HCT116 (cell line): ENCODE data around the gene LRRC10. TPM values are rescaled to one million over a fixed set of nuclear protein-coding genes. Genes with fewer than 3 reads are reported as not detected.

ENCODE experiments used
- ATAC-seq: fragments of 200-7000 bp; cut with Tn5 transposase; 2 replicates; pipeline ENCODE4 v1.9.1; 2020; ENCODE audit warnings: mild to moderate bottlenecking, moderate library complexity
- BruUV-seq: library from RNA; stranded (reverse); fragments of 400-500 nt; replicated peaks from 2 replicates; lab custom pipeline; 2021; lab: Mats Ljungman, UMichigan
- CTCF ChIA-PET: fragments of 300-600 bp; sonication (Branson Sonifier 250); formaldehyde crosslinking; loops from one replicate; lab custom pipeline; 2021; ENCODE audit warnings: antibody characterized with exemption; lab: Charles Lee
- POLR2A ChIA-PET: fragments of 300-600, 350-600 bp; sonication (Branson Sonifier 250); formaldehyde crosslinking; loops from one replicate; lab custom pipeline; 2021; ENCODE audit warnings: antibody characterized with exemption; lab: Charles Lee
- RAD21 ChIA-PET, 2 experiments: fragments of 300-600 bp; sonication (Branson Sonifier 250); formaldehyde crosslinking; loops; one replicate each; lab custom pipeline; 2023; ENCODE audit warnings: low total read pairs in 2 of 2; ENCODE audit not compliant: uncharacterized antibody in 2 of 2, unreplicated experiment in 2 of 2, low non-redundant PET in 1 of 2; lab: Charles Lee
- DNase-seq: peaks from one replicate; pipeline ENCODE4 v3.0.0-alpha.2; 2010; ENCODE audit warnings: low read depth, low spot score
- H2AFZ ChIP-seq: fragments of 200-600 bp; shearing (Covaris generic), sonication (generic); 2 replicates; pipeline ENCODE4 v1.6.1; 2017; ENCODE audit warnings: low read depth, mixed run types, mixed read lengths, antibody characterized with exemption, low read length; ENCODE audit not compliant: poor library complexity, severe bottlenecking
- H3K27ac ChIP-seq: 2 replicates; pipeline ENCODE4 v1.5.1; 2012; ENCODE audit warnings: low read depth, low read length
- H3K27me3 ChIP-seq: fragments of 200-600 bp; sonication (generic); 2 replicates; pipeline ENCODE4 v1.6.1; 2016; ENCODE audit warnings: mixed run types, low read length, mixed read lengths; ENCODE audit not compliant: insufficient read depth
- H3K36me3 ChIP-seq, 2 experiments: fragments of 200-500 bp in 1 of 2; fragments of 200-600 bp in 1 of 2; sonication (Bioruptor generic) in 1 of 2; sonication (generic) in 1 of 2; 2 replicates each; pipeline versions ENCODE4 v1.5.1 to v1.6.1; 2014 to 2016; ENCODE audit warnings: low read length in 2 of 2, inconsistent platforms in 1 of 2, mixed read lengths in 1 of 2, mixed run types in 1 of 2; ENCODE audit not compliant: insufficient read depth in 2 of 2, control insufficient read depth in 1 of 2
- H3K4me1 ChIP-seq, 2 experiments: fragments of 200-600 bp in 1 of 2; sonication (generic) in 1 of 2; 2 replicates each; pipeline versions ENCODE4 v1.5.1 to v1.6.1; 2012 to 2017; ENCODE audit warnings: low read length in 2 of 2, inconsistent platforms in 1 of 2, mild to moderate bottlenecking in 1 of 2, mixed read lengths in 1 of 2, mixed run types in 1 of 2, moderate library complexity in 1 of 2; ENCODE audit not compliant: insufficient read depth in 2 of 2, control insufficient read depth in 1 of 2
- H3K4me2 ChIP-seq: fragments of 200-600 bp; sonication (generic); 2 replicates; pipeline ENCODE4 v1.6.1; 2017; ENCODE audit warnings: mixed run types, low read length, mixed read lengths
- H3K4me3 ChIP-seq, 2 experiments: fragments of 200-600 bp in 1 of 2; sonication (generic) in 1 of 2; replicated peaks in 1 of 2; 2 replicates each; pipeline ENCODE4 v1.5.1; 2011 to 2016; ENCODE audit warnings: low read length in 2 of 2, control low read depth in 1 of 2, low read depth in 1 of 2, mild to moderate bottlenecking in 1 of 2, mixed read lengths in 1 of 2, mixed run types in 1 of 2
- H3K79me2 ChIP-seq: fragments of 200-600 bp; sonication (generic); 2 replicates; pipeline ENCODE4 v1.6.1; 2017; ENCODE audit warnings: mild to moderate bottlenecking, mixed run types, low read length, moderate library complexity, mixed read lengths; ENCODE audit not compliant: insufficient read depth
- H3K9ac ChIP-seq: fragments of 200-600 bp; sonication (generic); 2 replicates; pipeline ENCODE4 v1.6.1; 2016; ENCODE audit warnings: low read length, mixed read lengths
- H3K9me2 ChIP-seq: fragments of 200-600 bp; sonication (generic), shearing (Covaris generic); 2 replicates; pipeline ENCODE4 v1.6.1; 2017; ENCODE audit warnings: mixed run types, mild to moderate bottlenecking, moderate library complexity; ENCODE audit not compliant: insufficient read depth
- H3K9me3 ChIP-seq, 2 experiments: fragments of 200-500 bp in 1 of 2; fragments of 200-600 bp in 1 of 2; sonication (Bioruptor generic) in 1 of 2; sonication (generic) in 1 of 2; 2 replicates each; pipeline ENCODE4 v1.6.1; 2014 to 2017; ENCODE audit warnings: low read length in 2 of 2, mixed read lengths in 2 of 2, inconsistent platforms in 1 of 2, low read depth in 1 of 2, mild to moderate bottlenecking in 1 of 2, mixed run types in 1 of 2, moderate library complexity in 1 of 2; ENCODE audit not compliant: control insufficient read depth in 1 of 2, insufficient read depth in 1 of 2
- H4K20me1 ChIP-seq: fragments of 200-600 bp; sonication (generic), shearing (Covaris generic); 2 replicates; pipeline ENCODE4 v1.6.1; 2017; ENCODE audit warnings: mixed run types, mild to moderate bottlenecking, moderate library complexity; ENCODE audit not compliant: insufficient read depth
- CEBPB ChIP-seq: IDR thresholded peaks from 2 replicates; pipeline ENCODE4 v1.6.1; 2012; ENCODE audit warnings: low read depth
- CTCF ChIP-seq, 3 experiments: fragments of 200-600 bp in 1 of 3; sonication (generic) in 1 of 3; IDR thresholded peaks in 2 of 3; conservative IDR thresholded peaks in 1 of 3; 2 replicates each; pipeline ENCODE4 v1.5.1; 2012 to 2017; ENCODE audit warnings: low read depth in 2 of 3, low read length in 2 of 3, antibody characterized with exemption in 1 of 3, borderline replicate concordance in 1 of 3, control low read depth in 1 of 3, mild to moderate bottlenecking in 1 of 3, mixed read lengths in 1 of 3, mixed run types in 1 of 3, moderate library complexity in 1 of 3; ENCODE audit not compliant: insufficient read depth in 1 of 3
- ELF1 ChIP-seq: IDR thresholded peaks from 2 replicates; pipeline ENCODE4 v1.6.1; 2012; ENCODE audit warnings: low read depth, borderline replicate concordance
- EZH2phosphoT487 ChIP-seq: fragments of 200-600 bp; IDR thresholded peaks from 2 replicates; pipeline ENCODE4 v1.6.1; 2018; ENCODE audit warnings: antibody characterized with exemption, borderline replicate concordance
- FOSL1 ChIP-seq: IDR thresholded peaks from 2 replicates; pipeline ENCODE4 v1.6.1; 2012; ENCODE audit warnings: low read depth
- POLR2A ChIP-seq: IDR thresholded peaks from 2 replicates; pipeline ENCODE4 v1.7.0; 2011; ENCODE audit warnings: borderline replicate concordance; ENCODE audit not compliant: insufficient read depth, insufficient read length; ENCODE audit errors: extremely low read depth
- POLR2AphosphoS5 ChIP-seq: IDR thresholded peaks from 2 replicates; pipeline ENCODE4 v1.6.1; 2011; ENCODE audit warnings: mild to moderate bottlenecking, low read depth, low read length, moderate library complexity
- RAD21 ChIP-seq: IDR thresholded peaks from 2 replicates; pipeline ENCODE4 v1.6.1; 2012; ENCODE audit warnings: low read depth, mild to moderate bottlenecking
- SIN3A ChIP-seq: IDR thresholded peaks from 2 replicates; pipeline ENCODE4 v1.6.1; 2012; ENCODE audit warnings: low read depth
- ZNF274 ChIP-seq: fragments of 200-500 bp; sonication (Bioruptor generic); IDR thresholded peaks from 2 replicates; pipeline ENCODE4 v1.6.1; 2014; ENCODE audit warnings: mild to moderate bottlenecking, low read depth, low read length, inconsistent platforms
- intact Hi-C: fragments of 100-400 bp; cut with micrococcal nuclease; formaldehyde crosslinking; loops from 2 replicates; pipeline ENCODE4 v1.10.0; 2022
- total RNA-seq: library from RNA; stranded (reverse); gene quantifications from one replicate; pipeline ENCODE4 v1.2.1, GENCODE V29; 2021; ENCODE audit not compliant: unreplicated experiment
- TF ChIP-seq, protein P1 (sequence below): IDR thresholded peaks from 2 replicates; pipeline ENCODE4 v1.6.1; 2012

The LRRC10 gene
- total RNA-seq, 1 experiment from 2014 or later, result not detected

- no peak overlapping the region for H3K9ac ChIP-seq
- H3K27me3 ChIP-seq, result no peaks in the 10 kb centered on the region
- H3K4me2 ChIP-seq, result no peak overlapping the region
- H3K9me3 ChIP-seq, result no peaks in the 10 kb centered on the region
- peaks cover 29 to 32% of the 10 kb centered on the region in 2 experiments for H3K36me3 ChIP-seq
- no TSS peak for BruUV-seq
- H3K4me1 ChIP-seq, result no peaks in the 10 kb centered on the region
- TF ChIP-seq CTCF (IDR thresholded peaks at IDR 0.05 in 2 of 3, conservative IDR thresholded peaks at IDR 0.05 in 1 of 3; ENCODE audit: borderline replicate concordance in 1 of 3, insufficient read depth in 1 of 3, low read depth in 2 of 3, low read length in 2 of 3), result peak in 1 of 3 experiments; percentile 23; a peak in 1 of 6 replicates
- no peak for TF ChIP-seq FOSL1
- no peak for TF ChIP-seq EZH2phosphoT487
- no peak for TF ChIP-seq ELF1
- TF ChIP-seq POLR2A, result no peak
- no peak for TF ChIP-seq RAD21
- no peak for TF ChIP-seq CEBPB
- TF ChIP-seq, protein P1, sequence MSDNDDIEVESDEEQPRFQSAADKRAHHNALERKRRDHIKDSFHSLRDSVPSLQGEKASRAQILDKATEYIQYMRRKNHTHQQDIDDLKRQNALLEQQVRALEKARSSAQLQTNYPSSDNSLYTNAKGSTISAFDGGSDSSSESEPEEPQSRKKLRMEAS, result no peak
- no peak for TF ChIP-seq ZNF274
- no peak for TF ChIP-seq SIN3A
- peak; percentile 20; the same call in 1 of the 2 replicates for TF ChIP-seq POLR2AphosphoS5
- TF ChIP-seq, all 23 proteins: peak for 2
- ChIA-PET CTCF (no interaction called here), POLR2A (no interaction called here), RAD21 (no interaction called here)
- peaks cover 12% of the 10 kb centered on the region; the same call in 1 of the 2 replicates for H4K20me1 ChIP-seq
- intact Hi-C loops, result no loop called here
- ATAC-seq (peak; percentile 80), DNase-seq (no peak)
- H3K4me3 ChIP-seq, result no peak overlapping the region
- H2AFZ ChIP-seq, result no peak overlapping the region
- H3K9me2 ChIP-seq, result no peaks in the 10 kb centered on the region
- H3K27ac ChIP-seq, result no peak overlapping the region
- H3K79me2 ChIP-seq, result no peaks in the 10 kb centered on the region; the same call in 1 of the 2 replicates
Observed at GRCh38 chr12:69602954-69603353, 7.8 kb downstream of the LRRC10 start.
